ENCODE data around the gene TTBK1. TPM values are rescaled to one million over a fixed set of nuclear protein-coding genes. Genes with fewer than 3 reads are reported as not detected.

The TTBK1 gene
- total RNA-seq, 1 experiment from 2014 or later = not detected

- BruUV-seq (replicated peaks) = no TSS peak
- H3K4me1 ChIP-seq (ENCODE audit: insufficient read depth, low read length, poor library complexity, severe bottlenecking) = no peaks in the 10 kb centered on the region
- H3K9me3 ChIP-seq (ENCODE audit: low read depth, low read length, poor library complexity, severe bottlenecking) = no peaks in the 10 kb centered on the region
- H3K36me3 ChIP-seq (ENCODE audit: insufficient read depth, low read length, poor library complexity, severe bottlenecking) = no peaks in the 10 kb centered on the region
- CTCF ChIA-PET = no interaction called here
- no peak for DNase-seq (ENCODE audit: low spot score)
- TF ChIP-seq EZH2 (IDR thresholded peaks at IDR 0.05; ENCODE audit: borderline replicate concordance, low read depth, low read length, poor library complexity, severe bottlenecking) = no peak
- TF ChIP-seq CTCF (conservative IDR thresholded peaks at IDR 0.05; ENCODE audit: low read depth, low read length) = no peak
- intact Hi-C loops (cut with micrococcal nuclease; ENCODE audit: unreplicated experiment) = no loop called here
- POLR2A ChIA-PET (ENCODE audit: low non-redundant PET) = no interaction called here
- no peak overlapping the region for H3K4me3 ChIP-seq (ENCODE audit: low read depth, low read length, poor library complexity, severe bottlenecking)
- no peaks in the 10 kb centered on the region for H3K27me3 ChIP-seq (replicated peaks; ENCODE audit: insufficient read depth, low read depth, low read length, poor library complexity)
- H3K27ac ChIP-seq (ENCODE audit: low read depth, low read length, poor library complexity, severe bottlenecking) = no peak overlapping the region
Observed at GRCh38 chr6:43294536-43294935, 51.3 kb downstream of the TTBK1 start.

- intact Hi-C loops (cut with micrococcal nuclease; ENCODE audit: unreplicated experiment) = no loop called here
- no peaks in the 10 kb centered on the region for H3K9me3 ChIP-seq (ENCODE audit: low read depth, low read length, poor library complexity, severe bottlenecking)
- H3K4me1 ChIP-seq (ENCODE audit: insufficient read depth, low read length, poor library complexity, severe bottlenecking) = no peaks in the 10 kb centered on the region
- no peak overlapping the region for H3K4me3 ChIP-seq (ENCODE audit: low read depth, low read length, poor library complexity, severe bottlenecking)
- CTCF ChIA-PET = interaction anchor here (0.7 kb wide), 1 partner anchor 13 kb away, joined by 4 read pairs; no protein-coding TSS in a partner anchor
- no peak for TF ChIP-seq CTCF (conservative IDR thresholded peaks at IDR 0.05; ENCODE audit: low read depth, low read length)
- no peak for TF ChIP-seq EZH2 (IDR thresholded peaks at IDR 0.05; ENCODE audit: borderline replicate concordance, low read depth, low read length, poor library complexity, severe bottlenecking)
- POLR2A ChIA-PET (ENCODE audit: low non-redundant PET) = interaction anchor here (0.7 kb wide), 1 partner anchor 54 kb away, joined by 4 read pairs; no protein-coding TSS in a partner anchor
- DNase-seq (ENCODE audit: low spot score) = no peak
- H3K27me3 ChIP-seq (replicated peaks; ENCODE audit: insufficient read depth, low read depth, low read length, poor library complexity) = no peaks in the 10 kb centered on the region
- no peak overlapping the region for H3K27ac ChIP-seq (ENCODE audit: low read depth, low read length, poor library complexity, severe bottlenecking)
- no peaks in the 10 kb centered on the region for H3K36me3 ChIP-seq (ENCODE audit: insufficient read depth, low read length, poor library complexity, severe bottlenecking)
- no TSS peak for BruUV-seq (replicated peaks)
Observed at GRCh38 chr6:43295456-43295855, 52.2 kb downstream of the TTBK1 start.

GRCh38 chr6:43296780-43297497 lies 53.7 kb downstream of the TTBK1 start:
- DNase-seq (ENCODE audit: low spot score) = no peak
- POLR2A ChIA-PET (ENCODE audit: low non-redundant PET) = no interaction called here
- CTCF ChIA-PET = no interaction called here
- Histone ChIP-seq H3K9me3 (ENCODE audit: low read depth, low read length, poor library complexity, severe bottlenecking) (no peaks in the 10 kb centered on the region), H3K36me3 (ENCODE audit: insufficient read depth, low read length, poor library complexity, severe bottlenecking) (no peaks in the 10 kb centered on the region), H3K27me3 (replicated peaks; ENCODE audit: insufficient read depth, low read depth, low read length, poor library complexity) (no peaks in the 10 kb centered on the region), H3K27ac (ENCODE audit: low read depth, low read length, poor library complexity, severe bottlenecking) (no peak overlapping the region), H3K4me3 (ENCODE audit: low read depth, low read length, poor library complexity, severe bottlenecking) (no peak overlapping the region), H3K4me1 (ENCODE audit: insufficient read depth, low read length, poor library complexity, severe bottlenecking) (no peaks in the 10 kb centered on the region)
- BruUV-seq (replicated peaks) = no TSS peak
- TF ChIP-seq EZH2 (IDR thresholded peaks at IDR 0.05; ENCODE audit: borderline replicate concordance, low read depth, low read length, poor library complexity, severe bottlenecking) = no peak
- no peak for TF ChIP-seq CTCF (conservative IDR thresholded peaks at IDR 0.05; ENCODE audit: low read depth, low read length)
- intact Hi-C loops (cut with micrococcal nuclease; ENCODE audit: unreplicated experiment) = no loop called here

Measured in A673 (cell line).